Activated T-helper 17 cell treated with anti-CD3 and anti-CD28 coated beads, Interleukin-2, amount 50 U/mL, for 72 hours (primary cell): ENCODE data around the gene CSRNP2. TPM values are rescaled to one million over a fixed set of nuclear protein-coding genes. Genes with fewer than 3 reads are reported as not detected.

ENCODE experiments used
- ATAC-seq: fragments of 150-1000 bp; cut with Tn5 transposase; replicated peaks from 2 replicates; pipeline ENCODE4 v1.10.0; 2021; ENCODE audit warnings: mild to moderate bottlenecking, moderate library complexity
- H3K27ac Mint-ChIP-seq: one replicate; pipeline ENCODE4 v1.8.0; 2022; ENCODE audit warnings: mixed read lengths
- H3K27me3 Mint-ChIP-seq: one replicate; pipeline ENCODE4 v1.8.0; 2022; ENCODE audit warnings: mixed read lengths
- H3K36me3 Mint-ChIP-seq: one replicate; pipeline ENCODE4 v1.8.0; 2022; ENCODE audit warnings: low read depth, mild to moderate bottlenecking, mixed read lengths
- H3K4me1 Mint-ChIP-seq: one replicate; pipeline ENCODE4 v1.8.0; 2022; ENCODE audit warnings: mixed read lengths
- H3K4me3 Mint-ChIP-seq: one replicate; pipeline ENCODE4 v1.8.0; 2022; ENCODE audit warnings: mild to moderate bottlenecking, mixed read lengths
- H3K9me3 Mint-ChIP-seq: one replicate; pipeline ENCODE4 v1.8.0; 2022; ENCODE audit warnings: mixed read lengths
- total RNA-seq, 2 donors: library from RNA; stranded (reverse); gene quantifications; one replicate each; pipeline ENCODE4 v1.2.3, GENCODE V29; 2022

CSRNP2 gene, protein sequence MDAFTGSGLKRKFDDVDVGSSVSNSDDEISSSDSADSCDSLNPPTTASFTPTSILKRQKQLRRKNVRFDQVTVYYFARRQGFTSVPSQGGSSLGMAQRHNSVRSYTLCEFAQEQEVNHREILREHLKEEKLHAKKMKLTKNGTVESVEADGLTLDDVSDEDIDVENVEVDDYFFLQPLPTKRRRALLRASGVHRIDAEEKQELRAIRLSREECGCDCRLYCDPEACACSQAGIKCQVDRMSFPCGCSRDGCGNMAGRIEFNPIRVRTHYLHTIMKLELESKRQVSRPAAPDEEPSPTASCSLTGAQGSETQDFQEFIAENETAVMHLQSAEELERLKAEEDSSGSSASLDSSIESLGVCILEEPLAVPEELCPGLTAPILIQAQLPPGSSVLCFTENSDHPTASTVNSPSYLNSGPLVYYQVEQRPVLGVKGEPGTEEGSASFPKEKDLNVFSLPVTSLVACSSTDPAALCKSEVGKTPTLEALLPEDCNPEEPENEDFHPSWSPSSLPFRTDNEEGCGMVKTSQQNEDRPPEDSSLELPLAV
- total RNA-seq = 10 to 100 TPM; 14.4 to 16.1 TPM

DNA sequence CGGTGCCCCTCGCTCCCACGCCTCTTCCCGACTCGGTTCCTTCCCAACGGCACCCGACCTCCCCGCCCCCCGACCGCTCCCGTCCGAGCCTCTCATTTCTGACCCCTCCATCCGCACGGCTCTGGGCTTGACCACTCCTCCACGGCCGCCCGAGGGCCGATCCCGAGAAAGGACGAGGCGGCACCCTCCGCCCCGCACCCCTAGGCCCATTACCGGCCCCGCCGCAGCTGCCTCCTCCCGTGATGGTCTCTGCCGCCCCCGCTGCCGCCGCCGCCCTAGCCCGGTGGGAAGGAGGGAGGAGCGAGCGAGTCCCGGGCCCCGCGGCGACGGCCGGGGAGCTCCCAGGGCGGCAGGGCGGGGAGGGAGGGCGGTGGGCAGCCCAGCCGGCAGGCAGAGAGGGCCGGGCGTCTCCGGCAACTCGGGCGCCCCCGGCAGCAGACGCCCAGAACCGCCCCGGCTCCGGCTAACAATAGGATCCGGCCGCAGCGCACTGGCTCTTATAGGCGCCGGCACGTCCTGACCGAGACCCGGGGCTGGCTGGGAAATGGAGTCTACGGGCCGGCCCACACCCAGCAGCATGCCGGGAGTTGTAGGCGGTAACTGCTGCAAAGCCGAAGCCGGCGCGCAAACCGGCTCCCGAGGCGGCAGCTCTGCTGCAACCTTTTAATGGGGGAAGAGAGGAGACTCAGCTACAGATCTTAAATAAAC lies at the start of gene CSRNP2:
TSS of gene CSRNP2 (minus strand) at position 471 of the 708 bp plus-strand sequence. CDS start 7,035 bp downstream, outside the sequence.
- H3K4me1 Mint-ChIP-seq = peaks cover 20% of the 10 kb centered on the region
- no peaks in the 10 kb centered on the region for H3K27me3 Mint-ChIP-seq
- H3K36me3 Mint-ChIP-seq = peaks cover 23% of the 10 kb centered on the region
- peak within 1 kb of the TSS; percentile 96 for H3K27ac Mint-ChIP-seq
- ATAC-seq = peak; percentile 98
- H3K9me3 Mint-ChIP-seq = no peaks in the 10 kb centered on the region
- H3K4me3 Mint-ChIP-seq = peak within 1 kb of the TSS; percentile 98

DNA sequence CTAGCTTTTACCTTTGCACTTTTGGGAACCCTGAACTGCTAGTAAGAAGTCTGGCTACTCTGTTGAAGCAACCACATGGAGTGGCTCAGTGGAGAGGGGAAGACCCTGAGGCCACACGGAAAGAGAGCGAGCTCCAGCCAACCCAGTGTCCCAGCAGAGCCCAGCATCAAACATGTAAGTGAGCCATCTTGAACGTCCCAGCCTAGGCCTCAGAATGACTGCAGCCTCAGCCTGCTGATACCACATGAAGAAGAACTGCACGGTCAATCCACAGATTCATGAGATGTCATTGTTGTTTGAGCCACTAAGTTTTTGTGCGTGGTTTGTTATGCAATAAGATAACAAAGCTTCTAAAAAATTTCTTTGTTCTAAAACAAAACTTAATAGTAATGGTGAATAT lies 49.3 kb upstream of the CSRNP2 start:
- Mint-ChIP-seq H3K27me3 (no peaks in the 10 kb centered on the region), H3K4me3 (no peak overlapping the region), H3K36me3 (peaks cover 13% of the 10 kb centered on the region), H3K9me3 (no peaks in the 10 kb centered on the region), H3K4me1 (no peaks in the 10 kb centered on the region), H3K27ac (no peak overlapping the region)
- no peak for ATAC-seq

DNA sequence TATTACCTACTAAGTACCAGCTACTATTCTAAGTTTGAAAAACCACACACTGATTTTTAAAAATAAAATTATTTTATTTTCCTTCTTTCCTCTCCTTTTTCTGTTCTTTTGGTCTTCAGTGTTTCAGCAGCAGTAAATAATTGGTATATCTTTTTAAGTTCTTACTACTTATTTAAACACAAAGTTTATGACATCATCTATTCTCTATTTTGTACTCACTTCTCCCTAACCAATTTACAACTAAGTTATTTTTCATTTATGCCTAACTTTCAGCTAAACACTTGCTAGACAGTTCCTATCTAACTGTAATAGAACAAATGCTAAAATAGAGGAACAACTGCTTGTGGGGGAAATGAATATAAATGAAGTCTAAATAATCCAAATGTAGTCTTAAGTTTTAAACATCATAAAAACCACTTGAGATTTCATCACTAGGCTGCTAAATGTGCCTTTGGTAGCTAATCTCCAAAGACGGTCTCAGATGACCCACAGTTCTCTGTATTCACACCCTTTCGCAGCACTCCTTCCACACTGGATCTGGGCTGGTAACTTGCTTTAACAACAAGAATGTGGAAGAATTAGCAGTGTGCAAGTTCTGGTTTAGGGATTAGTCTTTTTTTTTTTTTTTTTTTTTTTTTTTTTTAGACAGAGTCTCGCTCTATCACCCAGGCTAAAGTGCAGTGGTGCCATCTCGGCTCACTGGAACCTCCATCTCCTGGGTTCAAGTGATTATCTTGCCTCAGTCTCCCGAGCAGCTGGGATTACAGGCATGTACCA lies 48.5 kb upstream of the CSRNP2 start:
- ATAC-seq = no peak
- H3K27me3 Mint-ChIP-seq = no peaks in the 10 kb centered on the region
- no peak overlapping the region for H3K27ac Mint-ChIP-seq
- no peak overlapping the region for H3K4me3 Mint-ChIP-seq
- no peaks in the 10 kb centered on the region for H3K9me3 Mint-ChIP-seq
- no peaks in the 10 kb centered on the region for H3K4me1 Mint-ChIP-seq
- peaks cover 5% of the 10 kb centered on the region for H3K36me3 Mint-ChIP-seq

DNA sequence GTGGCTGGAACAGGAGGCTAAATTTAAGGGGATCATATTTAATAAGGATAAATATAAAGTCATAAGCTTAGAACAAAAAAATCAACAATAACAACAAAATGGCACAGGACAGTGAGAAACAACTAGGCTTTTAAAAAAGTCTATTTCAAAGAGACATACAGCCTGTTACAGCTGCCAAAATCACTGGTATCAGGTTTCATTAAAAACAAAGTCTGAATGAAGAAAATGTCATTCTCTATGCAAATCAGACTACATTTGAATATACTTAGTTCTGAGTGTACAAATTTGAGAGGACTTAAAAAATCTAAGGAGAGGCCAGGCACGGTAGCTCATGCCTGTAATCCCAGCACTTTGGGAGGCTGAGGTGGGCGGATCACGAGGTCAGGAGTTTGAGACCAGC lies 45.5 kb upstream of the CSRNP2 start:
- ATAC-seq = no peak
- H3K4me1 Mint-ChIP-seq = peaks cover 5% of the 10 kb centered on the region
- no peaks in the 10 kb centered on the region for H3K9me3 Mint-ChIP-seq
- H3K27me3 Mint-ChIP-seq = no peaks in the 10 kb centered on the region
- H3K27ac Mint-ChIP-seq = peak overlapping the region; percentile 58
- no peak overlapping the region for H3K4me3 Mint-ChIP-seq
- peaks cover 23% of the 10 kb centered on the region for H3K36me3 Mint-ChIP-seq

DNA sequence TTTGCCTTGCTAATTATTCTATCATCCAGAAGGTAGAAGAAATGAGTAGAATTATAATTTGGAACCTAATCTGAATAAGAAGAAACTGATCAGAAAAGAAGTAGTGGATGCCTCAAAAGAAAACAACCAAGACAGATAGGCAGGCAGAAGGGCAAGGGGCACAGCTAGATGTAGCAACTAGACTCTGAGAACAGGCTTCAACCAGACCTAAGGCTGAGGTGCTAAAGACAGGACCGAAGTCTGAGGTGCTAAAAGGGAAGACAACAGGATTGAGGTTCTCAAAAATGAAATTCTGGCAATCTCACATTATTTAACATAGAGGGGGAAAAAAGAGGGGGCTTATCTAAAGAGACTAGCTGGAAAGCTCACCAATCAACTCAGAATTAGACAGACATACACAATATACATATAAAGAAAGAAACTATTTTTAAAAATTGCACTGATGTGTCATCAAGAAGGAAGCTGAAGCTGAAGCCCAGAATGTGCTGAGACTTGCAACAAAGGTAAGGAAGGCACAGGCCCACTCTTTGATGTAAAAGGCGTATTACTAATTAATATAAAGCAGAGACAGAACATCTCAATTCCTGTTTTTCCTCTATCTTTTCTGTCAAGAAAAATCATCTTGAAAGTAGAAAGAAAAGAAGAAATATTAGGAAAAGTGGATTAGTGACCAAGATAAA lies 43.8 kb upstream of the CSRNP2 start:
- Mint-ChIP-seq H3K27ac (peak overlapping the region; percentile 7), H3K4me3 (no peak overlapping the region), H3K36me3 (peaks cover 28% of the 10 kb centered on the region), H3K9me3 (no peaks in the 10 kb centered on the region), H3K4me1 (peaks cover 5% of the 10 kb centered on the region), H3K27me3 (no peaks in the 10 kb centered on the region)
- ATAC-seq = no peak

GRCh38 chr12:51126297-51126696 lies 42.9 kb upstream of the CSRNP2 start:
- Mint-ChIP-seq H3K4me3 (no peak overlapping the region), H3K27ac (peak overlapping the region; percentile 7), H3K4me1 (peaks cover 5% of the 10 kb centered on the region), H3K36me3 (peaks cover 28% of the 10 kb centered on the region), H3K9me3 (no peaks in the 10 kb centered on the region), H3K27me3 (no peaks in the 10 kb centered on the region)
- ATAC-seq = no peak

GRCh38 chr12:51124504-51124903 lies 41.1 kb upstream of the CSRNP2 start:
- no peaks in the 10 kb centered on the region for H3K27me3 Mint-ChIP-seq
- H3K9me3 Mint-ChIP-seq = no peaks in the 10 kb centered on the region
- H3K27ac Mint-ChIP-seq = no peak overlapping the region
- ATAC-seq = no peak
- H3K4me3 Mint-ChIP-seq = no peak overlapping the region
- H3K36me3 Mint-ChIP-seq = peaks cover 25% of the 10 kb centered on the region
- H3K4me1 Mint-ChIP-seq = peaks cover 5% of the 10 kb centered on the region

DNA sequence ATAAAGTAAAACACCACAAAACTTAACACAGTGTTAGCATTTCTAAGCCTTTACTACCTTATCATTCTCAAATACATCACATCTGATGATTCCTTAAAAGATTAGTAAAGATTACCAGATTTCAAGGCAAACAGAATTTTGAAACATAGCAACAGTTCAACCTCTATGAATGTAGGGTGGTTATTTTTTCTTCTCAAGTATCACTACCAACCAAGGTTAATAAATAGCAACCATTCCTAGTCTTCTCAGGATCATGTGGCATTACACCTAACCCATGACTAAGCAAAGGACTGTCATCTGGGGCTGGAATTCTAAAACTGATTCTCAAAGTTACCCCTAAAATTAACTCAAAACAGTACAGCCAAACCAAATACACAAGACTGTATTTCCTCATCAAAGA lies 39.4 kb upstream of the CSRNP2 start:
- ATAC-seq = no peak
- Mint-ChIP-seq H3K27me3 (no peaks in the 10 kb centered on the region), H3K4me3 (no peak overlapping the region), H3K9me3 (no peaks in the 10 kb centered on the region), H3K4me1 (peaks cover 9% of the 10 kb centered on the region), H3K27ac (no peak overlapping the region), H3K36me3 (peaks cover 36% of the 10 kb centered on the region)

DNA sequence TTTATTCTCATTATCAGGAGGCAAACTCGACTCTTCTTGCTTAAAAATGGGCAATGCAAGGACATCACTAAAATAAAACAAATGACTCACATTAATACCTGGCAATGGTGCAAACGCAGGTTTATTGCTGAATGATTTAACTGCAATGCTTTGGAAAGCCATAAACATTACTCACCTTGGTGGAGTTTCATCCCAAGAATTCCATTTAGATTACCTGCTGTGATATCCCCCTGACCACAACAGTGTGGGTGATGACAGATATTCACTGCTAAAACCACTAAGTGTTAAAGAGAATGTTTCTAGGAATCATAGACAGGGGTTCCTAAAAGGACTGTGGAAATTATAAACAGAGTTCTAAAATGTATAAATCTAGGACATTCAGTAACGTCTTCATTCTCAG lies 35.3 kb upstream of the CSRNP2 start:
- Mint-ChIP-seq H3K9me3 (no peaks in the 10 kb centered on the region), H3K27ac (no peak overlapping the region), H3K4me3 (no peak overlapping the region), H3K4me1 (peaks cover 4% of the 10 kb centered on the region), H3K36me3 (peaks cover 57% of the 10 kb centered on the region), H3K27me3 (no peaks in the 10 kb centered on the region)
- peak; percentile 54 for ATAC-seq

DNA sequence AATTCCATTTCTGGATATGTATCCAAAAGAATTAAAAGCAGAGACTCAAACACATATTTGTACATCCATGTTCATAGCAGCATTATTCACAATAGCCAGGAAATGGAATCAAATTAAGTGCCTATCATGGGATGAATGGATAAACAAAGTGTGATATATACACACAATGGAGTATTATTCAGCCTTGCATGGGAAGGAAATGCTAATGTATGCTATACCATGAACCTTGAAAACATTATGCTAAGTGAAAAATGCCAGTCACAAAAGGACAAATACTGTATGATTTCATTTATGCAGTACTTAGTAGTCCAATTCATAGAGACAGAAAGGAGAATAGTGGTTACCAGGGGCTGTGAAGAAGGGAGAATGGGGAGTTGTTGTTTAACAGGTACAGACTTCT lies 32.1 kb upstream of the CSRNP2 start:
- peaks cover 4% of the 10 kb centered on the region for H3K4me1 Mint-ChIP-seq
- no peaks in the 10 kb centered on the region for H3K27me3 Mint-ChIP-seq
- H3K9me3 Mint-ChIP-seq = no peaks in the 10 kb centered on the region
- no peak overlapping the region for H3K27ac Mint-ChIP-seq
- H3K4me3 Mint-ChIP-seq = no peak overlapping the region
- H3K36me3 Mint-ChIP-seq = peaks cover 82% of the 10 kb centered on the region
- ATAC-seq = no peak

DNA sequence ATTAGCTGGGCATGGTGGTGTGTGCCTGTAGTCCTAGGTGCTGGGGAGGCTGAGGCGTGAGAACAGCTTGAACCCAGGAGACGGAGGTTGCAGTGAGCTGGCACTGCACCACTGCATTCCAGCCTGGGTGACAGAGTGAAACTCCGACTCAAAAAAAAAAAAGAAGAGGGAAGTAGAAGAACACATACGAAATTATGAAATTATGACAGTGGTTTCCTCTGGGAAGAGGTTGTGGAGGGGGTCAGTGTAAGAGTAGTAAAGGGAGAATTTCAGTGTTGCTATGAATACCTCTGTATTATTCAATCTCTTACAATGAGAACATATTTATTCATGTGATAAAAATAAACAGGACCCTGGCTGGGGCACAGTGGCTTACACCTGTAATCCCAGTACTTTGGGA lies 24.7 kb upstream of the CSRNP2 start:
- Mint-ChIP-seq H3K27me3 (no peaks in the 10 kb centered on the region), H3K36me3 (peaks cover 94% of the 10 kb centered on the region), H3K4me1 (no peaks in the 10 kb centered on the region), H3K27ac (no peak overlapping the region), H3K4me3 (no peak overlapping the region), H3K9me3 (no peaks in the 10 kb centered on the region)
- ATAC-seq = no peak

- Mint-ChIP-seq H3K9me3 (no peaks in the 10 kb centered on the region), H3K27me3 (no peaks in the 10 kb centered on the region), H3K4me1 (no peaks in the 10 kb centered on the region), H3K27ac (peak overlapping the region; percentile 42), H3K36me3 (peaks cover 98% of the 10 kb centered on the region), H3K4me3 (no peak overlapping the region)
- ATAC-seq = peak; percentile 55
These were observed 20.6 kb upstream of the CSRNP2 start for GRCh38 chr12:51103977-51104376.

DNA sequence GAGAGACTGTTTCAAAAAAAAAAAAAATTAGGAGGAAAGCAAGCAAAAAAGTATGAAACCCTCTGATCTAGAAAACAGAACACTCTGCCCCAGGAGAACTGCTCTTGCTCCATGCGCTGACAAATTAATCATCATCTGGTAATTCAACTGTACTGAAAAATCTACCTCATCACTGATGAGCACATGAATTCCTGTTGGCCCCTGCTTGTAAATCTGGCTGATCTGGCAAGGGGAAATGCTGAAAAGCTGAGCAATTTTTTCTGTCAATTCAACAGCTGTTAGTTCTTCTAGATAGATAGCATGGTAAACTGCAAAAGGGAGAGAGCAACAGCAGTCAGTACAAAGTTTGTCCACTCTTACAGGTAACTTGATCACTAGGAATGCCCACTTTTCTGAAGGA lies 15.2 kb upstream of the CSRNP2 start:
- no peaks in the 10 kb centered on the region for H3K27me3 Mint-ChIP-seq
- ATAC-seq = no peak
- no peaks in the 10 kb centered on the region for H3K9me3 Mint-ChIP-seq
- no peak overlapping the region for H3K27ac Mint-ChIP-seq
- H3K4me1 Mint-ChIP-seq = no peaks in the 10 kb centered on the region
- peaks cover 99% of the 10 kb centered on the region for H3K36me3 Mint-ChIP-seq
- no peak overlapping the region for H3K4me3 Mint-ChIP-seq

- Mint-ChIP-seq H3K36me3 (peaks cover 32% of the 10 kb centered on the region), H3K27me3 (no peaks in the 10 kb centered on the region), H3K9me3 (no peaks in the 10 kb centered on the region), H3K27ac (no peak overlapping the region), H3K4me3 (no peak overlapping the region), H3K4me1 (peaks cover 10% of the 10 kb centered on the region)
- ATAC-seq = no peak
These were observed 7.4 kb upstream of the CSRNP2 start for GRCh38 chr12:51090705-51091229.
